Activated T-helper 1 cell treated with anti-CD3 and anti-CD28 coated beads, Interleukin-12 subunit alpha, Interleukin-12 subunit beta, Interleukin-2, Interleukin-4 antibody, amounts not matched to agents 30 ng/mL and 10 ng/mL and 1 ng/mL, durations not matched to agents 14 hours and 24 hours and 36 hours (primary cell): ENCODE results near the gene CHST3. TPM values are rescaled to one million over a fixed set of nuclear protein-coding genes. Genes with fewer than 3 reads are reported as not detected.

Experiments used
- DNase-seq: peaks from one replicate; pipeline ENCODE4 v3.0.0; 2021; ENCODE audit warnings: low spot score
- H3K27ac Mint-ChIP-seq: one replicate; pipeline ENCODE4 v1.8.0; 2021; ENCODE audit warnings: mild to moderate bottlenecking, mixed read lengths
- H3K27me3 Mint-ChIP-seq: one replicate; pipeline ENCODE4 v1.8.0; 2022; ENCODE audit warnings: mild to moderate bottlenecking, moderate library complexity, mixed read lengths; ENCODE audit not compliant: insufficient read depth
- H3K36me3 Mint-ChIP-seq: one replicate; pipeline ENCODE4 v1.8.0; 2021; ENCODE audit warnings: low read depth, mixed read lengths
- H3K4me1 Mint-ChIP-seq: one replicate; pipeline ENCODE4 v1.8.0; 2021; ENCODE audit warnings: low read depth, mixed read lengths
- H3K4me3 Mint-ChIP-seq: one replicate; pipeline ENCODE4 v1.8.0; 2021; ENCODE audit warnings: mild to moderate bottlenecking, moderate library complexity, mixed read lengths
- H3K9me3 Mint-ChIP-seq: one replicate; pipeline ENCODE4 v1.8.0; 2021; ENCODE audit warnings: mixed read lengths
- intact Hi-C: fragments of 100-400 bp; cut with micrococcal nuclease; formaldehyde crosslinking; loops from one replicate; pipeline ENCODE4 v1.15.1; 2024
- total RNA-seq: library from RNA; stranded (reverse); gene quantifications from 2 replicates; pipeline ENCODE4 v1.2.3, GENCODE V29; 2022

Gene CHST3
- total RNA-seq, 1 donor from 2014 or later = 0.16 TPM

GRCh38 chr10:71933651-71934050, 30.5 kb upstream of the CHST3 start:
- Mint-ChIP-seq H3K27me3 (peaks cover 13% of the 10 kb centered on the region), H3K36me3 (peaks cover 4% of the 10 kb centered on the region), H3K9me3 (peaks cover 38% of the 10 kb centered on the region), H3K4me1 (peaks cover 17% of the 10 kb centered on the region), H3K4me3 (peak overlapping the region; percentile 32), H3K27ac (peak overlapping the region; percentile 66)
- intact Hi-C loops = loop anchor here (1.0 to 10.0 kb wide), 4 partner anchors 37 to 281 kb away; partner anchors contain the start of genes ANAPC16 and ASCC1
- peak; percentile 37 for DNase-seq

GRCh38 chr10:71938211-71938610, 26.0 kb upstream of the CHST3 start:
- peaks cover 59% of the 10 kb centered on the region for H3K9me3 Mint-ChIP-seq
- peaks cover 4% of the 10 kb centered on the region for H3K36me3 Mint-ChIP-seq

GRCh38 chr10:71939304-71939703, 24.9 kb upstream of the CHST3 start:
- no peak for DNase-seq
- Mint-ChIP-seq H3K27ac (no peak overlapping the region), H3K4me1 (peaks cover 10% of the 10 kb centered on the region), H3K36me3 (peaks cover 4% of the 10 kb centered on the region), H3K4me3 (no peak overlapping the region), H3K9me3 (peaks cover 58% of the 10 kb centered on the region), H3K27me3 (peaks cover 7% of the 10 kb centered on the region)
- intact Hi-C loops = loop anchor here (10.0 kb wide), 1 partner anchor 275 kb away; the partner anchor contains the start of genes ANAPC16 and ASCC1

More at GRCh38 chr10:71938211-71938610, 26.0 kb upstream of the CHST3 start:
- DNase-seq = no peak
- Mint-ChIP-seq H3K4me3 (no peak overlapping the region), H3K4me1 (peaks cover 20% of the 10 kb centered on the region), H3K27me3 (peaks cover 7% of the 10 kb centered on the region), H3K27ac (no peak overlapping the region)
- intact Hi-C loops = loop anchor here (10.0 kb wide), 1 partner anchor 277 kb away; the partner anchor contains the start of genes ANAPC16 and ASCC1

- Mint-ChIP-seq H3K9me3 (peaks cover 59% of the 10 kb centered on the region), H3K4me1 (peaks cover 6% of the 10 kb centered on the region), H3K36me3 (peaks cover 2% of the 10 kb centered on the region), H3K27me3 (peaks cover 7% of the 10 kb centered on the region), H3K27ac (peak overlapping the region; percentile 45), H3K4me3 (no peak overlapping the region)
- no peak for DNase-seq
- intact Hi-C loops = loop anchor here (10.0 kb wide), 1 partner anchor 275 kb away; the partner anchor contains the start of genes ANAPC16 and ASCC1
Measured at GRCh38 chr10:71939861-71940474, 24.2 kb upstream of the CHST3 start.

- intact Hi-C loops = no loop called here
- Mint-ChIP-seq H3K36me3 (peaks cover 2% of the 10 kb centered on the region), H3K4me1 (peaks cover 5% of the 10 kb centered on the region), H3K9me3 (peaks cover 55% of the 10 kb centered on the region), H3K4me3 (no peak overlapping the region), H3K27ac (no peak overlapping the region), H3K27me3 (peaks cover 7% of the 10 kb centered on the region)
- no peak for DNase-seq
Measured at GRCh38 chr10:71940752-71941151, 23.4 kb upstream of the CHST3 start.

- DNase-seq = no peak
- Mint-ChIP-seq H3K27ac (no peak overlapping the region), H3K9me3 (peaks cover 57% of the 10 kb centered on the region), H3K27me3 (peaks cover 7% of the 10 kb centered on the region), H3K36me3 (peaks cover 3% of the 10 kb centered on the region), H3K4me3 (no peak overlapping the region), H3K4me1 (peaks cover 5% of the 10 kb centered on the region)
- intact Hi-C loops = no loop called here
Measured at GRCh38 chr10:71941318-71941717, 22.9 kb upstream of the CHST3 start.

- Mint-ChIP-seq H3K9me3 (peaks cover 42% of the 10 kb centered on the region), H3K4me1 (no peaks in the 10 kb centered on the region), H3K27ac (no peak overlapping the region), H3K27me3 (peaks cover 2% of the 10 kb centered on the region), H3K36me3 (peaks cover 8% of the 10 kb centered on the region), H3K4me3 (no peak overlapping the region)
- intact Hi-C loops = no loop called here
- no peak for DNase-seq
Measured at GRCh38 chr10:71945819-71946474, 18.2 kb upstream of the CHST3 start.

GRCh38 chr10:71946700-71947099, 17.5 kb upstream of the CHST3 start:
- intact Hi-C loops = no loop called here
- Mint-ChIP-seq H3K4me1 (no peaks in the 10 kb centered on the region), H3K27me3 (peaks cover 2% of the 10 kb centered on the region), H3K9me3 (peaks cover 41% of the 10 kb centered on the region), H3K27ac (no peak overlapping the region), H3K36me3 (peaks cover 8% of the 10 kb centered on the region), H3K4me3 (no peak overlapping the region)
- no peak for DNase-seq

- Mint-ChIP-seq H3K27me3 (peaks cover 2% of the 10 kb centered on the region), H3K4me1 (no peaks in the 10 kb centered on the region), H3K4me3 (no peak overlapping the region), H3K9me3 (peaks cover 33% of the 10 kb centered on the region), H3K27ac (no peak overlapping the region), H3K36me3 (peaks cover 8% of the 10 kb centered on the region)
- intact Hi-C loops = no loop called here
- no peak for DNase-seq
Measured at GRCh38 chr10:71948496-71949067, 15.6 kb upstream of the CHST3 start.

- Mint-ChIP-seq H3K27ac (no peak overlapping the region), H3K36me3 (peaks cover 11% of the 10 kb centered on the region), H3K4me3 (no peak overlapping the region), H3K27me3 (peaks cover 2% of the 10 kb centered on the region), H3K4me1 (no peaks in the 10 kb centered on the region), H3K9me3 (peaks cover 35% of the 10 kb centered on the region)
- no peak for DNase-seq
- intact Hi-C loops = loop anchor here (10.0 kb wide), 1 partner anchor 274 kb away; no protein-coding TSS in a partner anchor
Measured at GRCh38 chr10:71950683-71951082, 13.5 kb upstream of the CHST3 start.

GRCh38 chr10:71952745-71953144, 11.4 kb upstream of the CHST3 start:
- DNase-seq = no peak
- intact Hi-C loops = loop anchor here (10.0 kb wide), 1 partner anchor 272 kb away; no protein-coding TSS in a partner anchor
- peaks cover 20% of the 10 kb centered on the region for H3K9me3 Mint-ChIP-seq
- no peak overlapping the region for H3K27ac Mint-ChIP-seq
- no peaks in the 10 kb centered on the region for H3K4me1 Mint-ChIP-seq
- H3K36me3 Mint-ChIP-seq = peaks cover 4% of the 10 kb centered on the region
- H3K4me3 Mint-ChIP-seq = no peak overlapping the region
- H3K27me3 Mint-ChIP-seq = peaks cover 2% of the 10 kb centered on the region

GRCh38 chr10:71957546-71958275, 6.5 kb upstream of the CHST3 start:
- Mint-ChIP-seq H3K9me3 (peaks cover 12% of the 10 kb centered on the region), H3K36me3 (peaks cover 4% of the 10 kb centered on the region), H3K4me3 (no peak overlapping the region), H3K4me1 (no peaks in the 10 kb centered on the region), H3K27me3 (peaks cover 45% of the 10 kb centered on the region), H3K27ac (no peak overlapping the region)
- intact Hi-C loops = loop anchor here (2.0 to 10.0 kb wide), 2 partner anchors 267 to 379 kb away; no protein-coding TSS in a partner anchor
- no peak for DNase-seq
